ENCODE measurements around the gene PRSS2. TPM values are rescaled to one million over a fixed set of nuclear protein-coding genes. Genes with fewer than 3 reads are reported as not detected.
A peak's percentile ranks its signal among the peaks of the same experiment; 100 is the strongest.

PRSS2 gene
- total RNA-seq, 2 experiments from 2014 or later: not detected

DNA sequence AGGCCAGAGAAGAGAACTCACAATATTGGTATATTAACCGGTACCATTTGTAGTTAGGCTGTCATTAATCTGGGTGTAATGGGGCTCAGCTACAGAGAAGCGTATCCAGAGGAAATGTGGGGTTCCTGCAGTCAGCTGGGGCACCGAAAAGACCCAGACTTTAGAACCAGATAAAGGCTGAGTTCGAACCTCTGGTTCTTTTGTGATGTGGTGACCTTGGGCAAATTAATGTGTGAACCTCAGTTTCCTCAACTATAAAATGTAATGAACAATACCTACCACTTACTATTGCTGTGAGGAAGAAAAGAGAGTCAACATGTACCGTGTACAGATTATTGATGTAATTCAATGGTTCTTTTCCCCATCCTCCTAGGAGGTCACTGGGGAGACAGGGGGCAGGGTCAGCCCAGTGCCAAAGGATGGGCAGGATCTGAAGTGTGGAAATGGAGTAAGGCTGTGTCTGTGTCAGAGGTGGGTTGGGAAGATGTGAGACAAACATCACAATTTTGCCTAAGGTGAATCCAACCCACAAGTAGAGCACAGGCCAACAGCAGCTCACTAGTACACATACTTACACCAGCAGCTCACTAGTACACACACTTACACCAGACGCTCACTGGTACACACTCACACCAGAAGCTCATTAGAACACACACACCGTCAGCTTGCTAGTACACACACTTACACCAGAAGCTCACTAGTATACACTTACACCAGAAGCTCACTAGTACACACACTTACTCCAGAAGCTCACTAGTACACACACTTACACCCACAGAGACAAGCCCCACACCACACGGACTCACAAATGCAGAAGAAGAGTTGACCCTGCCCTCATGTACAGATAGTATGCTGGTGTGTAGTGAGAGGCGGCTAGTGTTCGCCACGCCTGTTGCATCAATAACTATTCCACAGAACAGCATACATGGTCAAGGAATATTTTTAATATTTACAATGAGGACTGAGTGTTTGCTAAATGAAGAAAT is 28.0 kb downstream of the PRSS2 start:
- CTCF ChIA-PET: interaction anchor here (1.0 to 8.3 kb wide), 6 partner anchors 9 to 264 kb away, joined by 3 to 145 read pairs (median 8); no protein-coding TSS in a partner anchor
- Mint-ChIP-seq H3K9me3 (no peaks in the 10 kb centered on the region), H3K27ac (peak overlapping the region; percentile 97), H3K36me3 (ENCODE audit: low read depth) (peaks cover 87% of the 10 kb centered on the region), H3K27me3 (no peaks in the 10 kb centered on the region), H3K4me1 (ENCODE audit: low read depth) (peaks cover 56% of the 10 kb centered on the region), H3K4me3 (peak overlapping the region; percentile 100)
- intact Hi-C loops (cut with micrococcal nuclease): loop anchor here (1.0 to 5.0 kb wide), 2 partner anchors 10 to 416 kb away; no protein-coding TSS in a partner anchor
- TF ChIP-seq, protein P1, sequence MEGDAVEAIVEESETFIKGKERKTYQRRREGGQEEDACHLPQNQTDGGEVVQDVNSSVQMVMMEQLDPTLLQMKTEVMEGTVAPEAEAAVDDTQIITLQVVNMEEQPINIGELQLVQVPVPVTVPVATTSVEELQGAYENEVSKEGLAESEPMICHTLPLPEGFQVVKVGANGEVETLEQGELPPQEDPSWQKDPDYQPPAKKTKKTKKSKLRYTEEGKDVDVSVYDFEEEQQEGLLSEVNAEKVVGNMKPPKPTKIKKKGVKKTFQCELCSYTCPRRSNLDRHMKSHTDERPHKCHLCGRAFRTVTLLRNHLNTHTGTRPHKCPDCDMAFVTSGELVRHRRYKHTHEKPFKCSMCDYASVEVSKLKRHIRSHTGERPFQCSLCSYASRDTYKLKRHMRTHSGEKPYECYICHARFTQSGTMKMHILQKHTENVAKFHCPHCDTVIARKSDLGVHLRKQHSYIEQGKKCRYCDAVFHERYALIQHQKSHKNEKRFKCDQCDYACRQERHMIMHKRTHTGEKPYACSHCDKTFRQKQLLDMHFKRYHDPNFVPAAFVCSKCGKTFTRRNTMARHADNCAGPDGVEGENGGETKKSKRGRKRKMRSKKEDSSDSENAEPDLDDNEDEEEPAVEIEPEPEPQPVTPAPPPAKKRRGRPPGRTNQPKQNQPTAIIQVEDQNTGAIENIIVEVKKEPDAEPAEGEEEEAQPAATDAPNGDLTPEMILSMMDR (IDR thresholded peaks at IDR 0.05): no peak
- POLR2A ChIA-PET: interaction anchor here (0.6 to 25.3 kb wide), 21 partner anchors 6 to 490 kb away, joined by 3 to 1391 read pairs (median 4); no protein-coding TSS in a partner anchor
- DNase-seq: peak; percentile 47
- peak; percentile 22 for ATAC-seq

- TF ChIP-seq, protein P1 (IDR thresholded peaks at IDR 0.05): no peak
- H3K27ac Mint-ChIP-seq: peak overlapping the region; percentile 97
- ChIA-PET CTCF (interaction anchor here (1.8 to 8.3 kb wide), 5 partner anchors 10 to 265 kb away, joined by 5 to 145 read pairs (median 9); no protein-coding TSS in a partner anchor), POLR2A (interaction anchor here (0.8 to 25.3 kb wide), 10 partner anchors 7 to 491 kb away, joined by 3 to 1391 read pairs (median 4); no protein-coding TSS in a partner anchor)
- peaks cover 87% of the 10 kb centered on the region for H3K36me3 Mint-ChIP-seq (ENCODE audit: low read depth)
- ATAC-seq (no peak), DNase-seq (peak; percentile 26)
- H3K4me1 Mint-ChIP-seq (ENCODE audit: low read depth): peaks cover 56% of the 10 kb centered on the region
- H3K4me3 Mint-ChIP-seq: peak overlapping the region; percentile 100
- H3K27me3 Mint-ChIP-seq: no peaks in the 10 kb centered on the region
- no peaks in the 10 kb centered on the region for H3K9me3 Mint-ChIP-seq
- intact Hi-C loops (cut with micrococcal nuclease): loop anchor here (1.0 to 5.0 kb wide), 2 partner anchors 9 to 417 kb away; no protein-coding TSS in a partner anchor
Measured at GRCh38 chr7:142799437-142799835, 28.7 kb downstream of the PRSS2 start.

DNA sequence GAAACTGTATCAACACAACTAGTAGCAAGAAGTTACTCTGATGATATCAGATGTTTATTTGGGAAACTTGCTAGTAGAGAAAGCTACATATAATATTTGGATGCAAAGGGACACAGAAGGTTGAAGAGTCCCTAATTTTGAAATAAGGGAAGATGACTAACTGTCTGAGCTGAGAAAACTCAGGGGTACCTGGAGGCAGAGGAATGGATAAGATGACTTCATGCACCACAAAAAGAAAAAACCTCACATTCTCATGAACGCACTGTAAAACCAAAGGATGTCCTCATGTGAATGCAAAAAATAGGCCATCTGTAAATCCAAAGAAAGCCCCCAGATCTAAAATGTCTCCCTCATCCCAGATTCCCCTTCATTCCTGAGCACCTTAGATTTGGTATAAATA is 29.3 kb downstream of the PRSS2 start:
- DNase-seq (peak; percentile 21), ATAC-seq (peak; percentile 5)
- no peaks in the 10 kb centered on the region for H3K9me3 Mint-ChIP-seq
- intact Hi-C loops (cut with micrococcal nuclease): loop anchor here (10.0 kb wide), 2 partner anchors 355 to 495 kb away; no protein-coding TSS in a partner anchor
- peaks cover 91% of the 10 kb centered on the region for H3K36me3 Mint-ChIP-seq (ENCODE audit: low read depth)
- peaks cover 56% of the 10 kb centered on the region for H3K4me1 Mint-ChIP-seq (ENCODE audit: low read depth)
- TF ChIP-seq, protein P1 (IDR thresholded peaks at IDR 0.05): no peak
- ChIA-PET CTCF (interaction anchor here (2.4 to 8.3 kb wide), 3 partner anchors 9 to 14 kb away, joined by 9 to 145 read pairs (median 19); no protein-coding TSS in a partner anchor), POLR2A (interaction anchor here (1.1 to 25.3 kb wide), 6 partner anchors 7 to 461 kb away, joined by 3 to 1391 read pairs (median 23); no protein-coding TSS in a partner anchor)
- no peaks in the 10 kb centered on the region for H3K27me3 Mint-ChIP-seq
- peak overlapping the region; percentile 100 for H3K4me3 Mint-ChIP-seq
- peak overlapping the region; percentile 97 for H3K27ac Mint-ChIP-seq

DNA sequence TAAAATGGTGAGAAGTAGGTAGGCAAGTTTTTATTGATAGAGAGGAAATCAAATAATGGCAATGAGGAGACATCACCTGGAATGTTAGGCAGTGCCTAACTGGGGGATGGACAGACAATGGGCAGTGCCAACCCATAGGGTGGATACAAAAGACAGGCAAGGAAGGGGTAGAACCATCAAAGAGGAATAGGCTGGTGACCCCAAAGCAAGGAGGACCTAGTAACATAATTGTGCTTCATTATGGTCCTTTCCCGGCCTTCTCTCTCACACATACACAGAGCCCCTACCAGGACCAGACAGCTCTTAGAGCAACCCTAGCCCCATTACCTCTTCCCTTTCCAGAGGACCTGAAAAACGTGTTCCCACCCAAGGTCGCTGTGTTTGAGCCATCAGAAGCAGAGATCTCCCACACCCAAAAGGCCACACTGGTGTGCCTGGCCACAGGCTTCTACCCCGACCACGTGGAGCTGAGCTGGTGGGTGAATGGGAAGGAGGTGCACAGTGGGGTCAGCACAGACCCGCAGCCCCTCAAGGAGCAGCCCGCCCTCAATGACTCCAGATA is 30.0 kb downstream of the PRSS2 start:
- ATAC-seq (no peak), DNase-seq (peak; percentile 35)
- POLR2A ChIA-PET: interaction anchor here (0.6 to 25.3 kb wide), 4 partner anchors 6 to 176 kb away, joined by 3 to 1391 read pairs (median 716); no protein-coding TSS in a partner anchor
- Mint-ChIP-seq H3K27ac (peak overlapping the region; percentile 97), H3K27me3 (no peaks in the 10 kb centered on the region), H3K4me1 (ENCODE audit: low read depth) (peaks cover 59% of the 10 kb centered on the region), H3K9me3 (no peaks in the 10 kb centered on the region), H3K36me3 (ENCODE audit: low read depth) (peaks cover 95% of the 10 kb centered on the region), H3K4me3 (peak overlapping the region; percentile 100)
- CTCF ChIA-PET: interaction anchor here (0.7 to 8.3 kb wide), 3 partner anchors 8 to 209 kb away, joined by 3 to 145 read pairs (median 19); no protein-coding TSS in a partner anchor
- intact Hi-C loops (cut with micrococcal nuclease): loop anchor here (10.0 kb wide), 2 partner anchors 356 to 496 kb away; no protein-coding TSS in a partner anchor
- TF ChIP-seq, protein P1 (IDR thresholded peaks at IDR 0.05): no peak
